Activated naive CD4-positive, alpha-beta T cell treated with anti-CD3 and anti-CD28 coated beads, Interleukin-2, amount 50 U/mL, for 72 hours (primary cell): ENCODE measurements around the gene MCUR1. TPM values are rescaled to one million over a fixed set of nuclear protein-coding genes. Genes with fewer than 3 reads are reported as not detected.

Experiments
- ATAC-seq, 2 donors: fragments of 150-1000 bp; cut with Tn5 transposase; 2 replicates each; pipeline ENCODE4 v1.10.0; 2021; ENCODE audit warnings: mild to moderate bottlenecking in 2 of 2, moderate library complexity in 2 of 2
- DNase-seq, 2 donors: peaks; one replicate each; pipeline ENCODE4 v3.0.0; 2021 to 2022; ENCODE audit warnings: low spot score in 2 of 2
- H3K27ac Mint-ChIP-seq, 2 donors: one replicate each; pipeline ENCODE4 v1.8.0; 2022; ENCODE audit warnings: mild to moderate bottlenecking in 2 of 2, mixed read lengths in 2 of 2
- H3K36me3 Mint-ChIP-seq, 2 donors: one replicate each; pipeline ENCODE4 v1.8.0; 2022; ENCODE audit warnings: mixed read lengths in 2 of 2
- H3K9me3 Mint-ChIP-seq, 2 donors: one replicate each; pipeline ENCODE4 v1.8.0; 2022; ENCODE audit warnings: mixed read lengths in 2 of 2
- total RNA-seq, 2 donors: library from RNA; stranded (reverse); gene quantifications; one replicate each; pipeline ENCODE4 v1.2.3, GENCODE V29; 2022

Gene MCUR1
- total RNA-seq, 2 donors from 2014 or later: 27.4 to 33.0 TPM

DNA sequence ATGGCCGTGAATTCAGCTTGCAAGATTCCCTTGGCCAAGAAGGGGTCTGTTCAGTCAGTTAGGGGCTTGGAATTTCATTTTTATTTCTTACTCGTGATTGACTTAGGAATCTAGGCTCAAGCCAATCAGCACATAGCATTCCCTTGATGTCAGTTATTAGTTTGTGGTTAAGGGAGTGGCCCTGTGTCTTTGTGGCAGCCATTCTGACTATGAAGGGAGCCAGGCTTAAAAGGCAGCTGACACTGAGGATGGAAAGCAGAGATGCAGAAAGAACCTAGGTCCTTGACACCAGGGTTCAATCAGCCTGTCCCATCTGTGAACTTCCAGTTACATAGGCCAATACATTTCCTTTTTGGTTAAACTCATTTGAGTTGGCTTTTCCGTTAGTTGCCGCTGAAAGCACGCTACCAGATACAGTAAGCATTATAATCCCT is 48.1 kb downstream of the MCUR1 start:
- no peak for DNase-seq
- H3K27ac Mint-ChIP-seq: no peak overlapping the region
- H3K9me3 Mint-ChIP-seq: no peaks in the 10 kb centered on the region
- no peak for ATAC-seq
- H3K36me3 Mint-ChIP-seq: peaks cover 0 to 11% of the 10 kb centered on the region in 2 donors

DNA sequence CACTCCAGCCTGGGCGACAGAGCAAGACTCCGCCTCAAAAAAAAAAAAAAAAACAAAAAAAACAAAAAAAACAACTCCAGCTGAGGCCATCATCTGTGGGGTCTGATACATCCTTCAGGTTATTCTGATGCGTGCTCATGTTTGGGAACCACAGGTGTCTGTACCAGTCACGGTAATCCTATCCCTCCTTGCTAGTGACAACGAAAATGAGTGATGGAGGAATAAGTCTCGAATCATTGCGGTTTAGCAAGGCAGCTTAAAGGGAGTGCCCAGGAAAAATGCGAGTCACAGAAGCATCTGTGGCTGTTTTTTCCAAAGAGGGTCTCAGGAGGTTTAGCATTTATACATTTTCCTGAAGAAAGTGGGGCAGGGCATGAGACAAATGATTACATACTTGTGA is 48.8 kb downstream of the MCUR1 start:
- Mint-ChIP-seq H3K27ac (no peak overlapping the region), H3K9me3 (no peaks in the 10 kb centered on the region), H3K36me3 (peaks cover 0 to 12% of the 10 kb centered on the region in 2 donors)
- ATAC-seq: no peak
- no peak for DNase-seq

DNA sequence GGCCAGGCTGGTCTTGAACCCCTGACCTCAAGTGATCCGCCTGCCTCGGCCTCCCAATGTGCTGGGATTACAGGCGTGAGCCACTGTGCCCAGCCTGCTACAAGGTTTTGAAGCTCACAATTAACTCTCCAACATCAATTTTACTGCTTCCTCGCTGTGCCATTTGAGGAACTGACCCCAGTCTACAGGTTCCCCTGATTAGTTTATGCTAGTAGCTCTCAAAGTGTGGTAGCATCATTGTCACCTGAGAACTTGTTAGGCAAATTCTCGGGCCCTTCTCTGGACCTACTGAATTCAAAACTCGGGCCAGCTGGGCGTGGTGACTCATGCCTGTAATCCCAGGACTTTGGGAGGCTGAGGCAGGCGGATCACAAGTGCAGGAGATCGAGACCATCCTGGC is 49.4 kb downstream of the MCUR1 start:
- H3K36me3 Mint-ChIP-seq: peaks cover 0 to 12% of the 10 kb centered on the region in 2 donors
- no peak overlapping the region for H3K27ac Mint-ChIP-seq
- H3K9me3 Mint-ChIP-seq: no peaks in the 10 kb centered on the region

DNA sequence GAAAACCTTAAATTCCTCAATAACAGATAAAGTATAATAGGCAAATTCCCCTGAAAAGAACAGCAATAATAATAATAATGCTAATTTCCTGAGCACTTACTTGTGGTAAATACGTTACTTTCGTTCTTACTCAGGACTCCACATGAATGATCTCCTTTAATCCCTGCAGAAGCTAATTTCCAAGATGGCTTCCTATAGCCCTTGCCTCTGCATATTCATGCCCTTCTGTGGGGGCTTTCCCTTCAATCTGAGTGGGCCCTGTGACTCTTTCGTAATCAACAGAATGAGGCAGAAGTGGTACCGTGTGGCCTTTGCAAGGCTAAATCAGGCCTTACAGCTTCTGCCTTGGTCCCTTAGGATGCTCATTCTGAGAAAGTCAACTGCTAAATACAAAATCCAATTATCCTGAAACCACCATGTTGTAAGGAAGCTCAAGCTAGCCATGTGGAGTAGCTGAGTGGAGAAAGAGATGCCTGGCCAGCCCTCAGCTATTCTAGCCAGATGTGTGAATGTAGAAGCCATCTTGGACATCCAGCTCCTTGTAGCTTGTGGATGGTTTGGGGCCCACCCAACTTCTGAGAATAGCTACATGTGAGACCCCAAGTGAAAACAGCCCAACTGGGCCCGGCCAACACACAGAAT is 50.5 kb downstream of the MCUR1 start:
- Mint-ChIP-seq H3K36me3 (peaks cover 0 to 12% of the 10 kb centered on the region in 2 donors), H3K27ac (peak overlapping the region in 1 of 2 donors; percentile 52), H3K9me3 (peaks cover 0 to 5% of the 10 kb centered on the region in 2 donors)
- peak in 1 of 2 donors; percentile 18 for DNase-seq
- peak; percentile 57 to 73 for ATAC-seq

More for the DNA sequence above, 49.4 kb downstream of the MCUR1 start:
- ATAC-seq (no peak), DNase-seq (no peak)

DNA sequence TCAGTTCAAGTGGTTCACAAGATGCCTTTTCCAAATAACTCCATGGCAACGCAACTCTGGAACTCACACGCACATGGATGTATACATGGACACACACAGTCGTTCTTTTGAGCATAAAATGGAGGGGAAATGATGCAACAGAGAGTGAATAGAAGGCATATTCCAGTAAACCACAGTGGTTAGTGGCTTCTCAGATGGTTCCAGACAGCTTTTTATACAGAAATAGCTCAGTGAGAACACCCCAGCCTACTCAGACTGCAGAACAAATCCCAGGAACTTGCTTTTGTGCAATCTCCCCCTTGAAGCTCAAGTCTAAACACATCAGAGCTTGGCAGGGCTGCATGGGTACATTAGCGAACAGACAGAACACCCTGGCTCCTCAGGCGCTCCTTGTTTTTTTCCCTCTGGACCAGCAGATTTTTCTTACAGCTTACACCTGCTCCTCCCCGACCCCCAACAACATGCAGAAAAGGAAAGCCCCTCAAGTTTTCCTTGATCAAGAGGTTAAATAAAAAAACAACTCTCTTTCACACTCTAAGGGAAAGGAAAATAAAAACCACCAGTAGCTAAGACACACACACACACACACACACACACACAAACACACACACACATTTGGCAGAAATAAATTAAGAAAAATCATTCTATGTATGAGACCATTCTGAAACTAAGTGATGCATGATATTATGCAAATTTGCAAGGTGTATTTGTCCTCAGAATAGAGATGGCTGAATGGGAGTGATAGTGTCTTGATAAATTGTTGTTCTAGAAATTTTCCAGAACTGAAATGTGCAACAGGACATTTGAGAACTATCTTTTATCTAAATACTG is 51.5 kb downstream of the MCUR1 start:
- H3K9me3 Mint-ChIP-seq: peaks cover 0 to 5% of the 10 kb centered on the region in 2 donors
- ATAC-seq (peak; percentile 77 to 88), DNase-seq (peak in 1 of 2 donors; percentile 43)
- H3K27ac Mint-ChIP-seq: peak overlapping the region; percentile 80 to 83
- H3K36me3 Mint-ChIP-seq: peaks cover 0 to 12% of the 10 kb centered on the region in 2 donors

DNA sequence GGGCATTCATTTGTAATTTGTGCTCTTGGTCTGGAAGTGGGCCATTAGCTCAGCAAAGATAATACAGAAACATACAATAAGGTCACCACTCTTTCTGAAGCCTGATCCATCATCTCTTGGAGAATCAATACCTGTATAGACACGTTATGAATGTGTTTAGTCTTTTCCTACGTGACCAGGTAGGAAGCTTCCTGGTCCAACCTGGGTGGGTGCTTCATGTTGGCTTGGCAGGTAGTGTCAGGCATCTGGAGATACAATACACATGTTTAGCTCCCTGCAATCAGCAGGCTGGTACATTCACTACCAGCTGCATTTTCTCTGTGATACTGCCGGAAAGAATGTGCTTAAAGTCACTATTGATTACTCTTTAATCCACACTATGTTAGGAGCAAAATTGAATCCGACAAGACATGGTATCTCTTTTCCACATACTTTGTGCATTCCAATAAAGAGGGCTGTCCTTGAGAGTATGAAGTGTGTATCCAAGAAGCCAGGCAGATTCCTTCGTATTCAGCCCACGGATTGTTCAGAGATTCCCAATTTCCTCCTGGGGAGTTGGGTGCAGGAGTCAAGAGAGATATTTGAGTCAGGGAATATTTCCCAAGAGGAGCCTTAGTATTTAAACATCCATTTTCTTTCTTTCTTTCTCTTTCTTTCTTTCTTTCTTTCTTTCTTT is 52.9 kb downstream of the MCUR1 start:
- DNase-seq: no peak
- Mint-ChIP-seq H3K27ac (peak overlapping the region in 1 of 2 donors; percentile 25), H3K9me3 (peaks cover 0 to 5% of the 10 kb centered on the region in 2 donors), H3K36me3 (peaks cover 0 to 12% of the 10 kb centered on the region in 2 donors)
- no peak for ATAC-seq

DNA sequence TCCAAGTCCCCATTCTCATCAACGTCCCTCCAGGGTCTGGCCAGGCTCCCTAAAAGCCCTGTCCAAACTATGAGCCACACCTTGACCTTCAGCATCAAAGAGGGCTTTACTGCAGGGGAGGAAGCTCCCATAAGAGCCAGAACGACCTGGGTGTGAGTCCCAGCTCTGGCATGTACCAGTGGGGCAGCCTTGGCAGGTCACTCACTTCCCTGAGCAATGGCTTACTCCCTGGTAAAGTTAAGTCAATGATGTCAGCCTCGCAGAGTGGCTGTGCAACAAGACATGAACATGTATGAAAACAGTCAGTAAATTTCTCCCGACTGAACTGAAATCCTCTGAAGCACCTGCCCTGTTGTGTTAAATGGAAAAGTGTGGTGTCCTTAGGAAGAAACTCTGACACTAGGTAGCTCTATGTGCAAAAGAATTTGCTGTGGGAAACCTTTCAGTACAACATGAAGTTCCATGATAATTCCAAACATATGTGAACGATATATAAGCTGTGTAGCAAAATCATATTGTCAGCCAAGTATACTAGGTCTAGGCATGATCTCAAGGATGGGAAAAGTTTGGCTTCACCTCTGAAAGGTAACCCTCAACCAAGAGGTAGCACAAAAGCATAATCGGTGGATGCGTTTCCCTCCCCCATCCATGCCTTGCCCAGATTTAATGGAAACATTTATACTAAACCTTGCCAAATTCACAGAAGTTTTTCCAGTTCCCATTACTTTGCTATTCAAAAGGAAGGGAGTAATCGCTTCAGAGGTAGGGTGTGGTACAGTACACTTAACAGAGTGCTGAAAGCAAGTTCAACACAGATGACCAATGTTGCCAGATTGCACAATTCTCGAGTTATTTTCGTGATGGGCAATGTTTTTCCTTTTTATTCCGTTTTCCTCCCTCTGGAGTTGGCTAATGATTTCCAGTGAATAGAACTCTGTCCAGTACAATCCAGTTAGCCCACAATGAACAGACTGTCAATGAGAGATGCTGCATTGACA is 53.8 kb downstream of the MCUR1 start:
- DNase-seq (no peak), ATAC-seq (no peak)
- peaks cover 0 to 5% of the 10 kb centered on the region in 2 donors for H3K9me3 Mint-ChIP-seq
- peaks cover 0 to 12% of the 10 kb centered on the region in 2 donors for H3K36me3 Mint-ChIP-seq
- peak overlapping the region in 1 of 2 donors; percentile 38 for H3K27ac Mint-ChIP-seq

DNA sequence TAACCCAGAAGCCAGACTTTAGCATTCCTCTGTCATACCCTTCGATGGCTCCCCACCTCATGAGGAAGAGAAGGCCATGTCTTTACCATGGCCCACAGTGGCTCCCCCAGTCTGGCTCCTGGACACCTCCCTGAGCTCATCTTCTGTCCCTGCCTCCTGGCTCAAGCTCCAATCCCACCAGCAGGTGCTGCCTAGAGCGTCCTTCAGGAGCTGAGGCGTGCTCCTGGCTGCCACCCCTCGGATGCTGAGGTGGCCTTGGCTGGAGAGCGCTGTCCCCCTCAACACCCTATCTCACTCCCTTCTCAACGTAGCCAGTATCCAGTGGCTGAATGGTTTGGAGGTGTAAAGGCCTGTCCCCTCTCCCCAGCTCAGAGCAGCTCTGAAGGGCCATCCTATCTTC is 55.3 kb downstream of the MCUR1 start:
- no peak for ATAC-seq
- no peak for DNase-seq
- Mint-ChIP-seq H3K27ac (peak overlapping the region in 1 of 2 donors; percentile 52), H3K36me3 (peaks cover 0 to 11% of the 10 kb centered on the region in 2 donors), H3K9me3 (peaks cover 0 to 5% of the 10 kb centered on the region in 2 donors)

DNA sequence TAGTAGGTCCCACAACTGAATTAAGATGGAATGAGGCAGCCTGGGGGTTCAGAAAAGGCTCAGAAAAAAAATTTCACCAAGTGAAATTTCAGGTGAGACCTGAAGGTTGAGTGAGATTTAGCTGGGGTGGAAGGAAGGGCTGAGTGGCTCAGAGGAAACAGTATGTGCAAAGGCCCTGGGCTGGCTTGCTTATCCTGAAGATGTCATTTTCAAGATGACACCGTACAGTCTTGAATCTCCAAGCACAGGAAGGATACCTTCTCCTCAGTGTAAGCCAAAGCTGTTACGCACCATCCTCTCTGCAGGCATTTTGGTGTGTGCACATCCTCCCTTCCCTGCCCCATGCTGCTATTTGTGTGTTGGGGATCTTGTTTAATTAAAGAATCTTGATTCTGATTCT is 59.7 kb downstream of the MCUR1 start:
- Mint-ChIP-seq H3K27ac (peak overlapping the region in 1 of 2 donors; percentile 30), H3K9me3 (peaks cover 0 to 5% of the 10 kb centered on the region in 2 donors), H3K36me3 (no peaks in the 10 kb centered on the region)
- DNase-seq: no peak
- ATAC-seq: no peak

DNA sequence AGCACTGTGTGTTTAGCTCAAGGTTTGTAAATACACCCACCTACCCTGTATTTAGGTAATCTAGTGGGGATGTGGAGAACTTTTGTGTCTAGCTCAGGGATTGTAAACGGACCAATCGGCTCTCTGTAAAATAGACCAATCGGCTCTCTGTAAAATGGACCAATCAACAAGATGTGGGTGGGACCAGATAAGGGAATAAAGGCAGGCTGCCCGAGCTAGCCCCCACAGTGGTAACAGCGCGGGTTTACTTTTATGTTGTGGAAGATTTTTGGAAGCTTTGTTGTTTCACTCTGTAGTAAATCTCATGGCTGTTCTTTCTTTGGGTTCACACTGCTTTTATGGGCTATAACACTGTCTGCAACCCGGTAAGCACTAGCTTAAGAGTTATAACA is 70.6 kb downstream of the MCUR1 start:
- no peak overlapping the region for H3K27ac Mint-ChIP-seq

DNA sequence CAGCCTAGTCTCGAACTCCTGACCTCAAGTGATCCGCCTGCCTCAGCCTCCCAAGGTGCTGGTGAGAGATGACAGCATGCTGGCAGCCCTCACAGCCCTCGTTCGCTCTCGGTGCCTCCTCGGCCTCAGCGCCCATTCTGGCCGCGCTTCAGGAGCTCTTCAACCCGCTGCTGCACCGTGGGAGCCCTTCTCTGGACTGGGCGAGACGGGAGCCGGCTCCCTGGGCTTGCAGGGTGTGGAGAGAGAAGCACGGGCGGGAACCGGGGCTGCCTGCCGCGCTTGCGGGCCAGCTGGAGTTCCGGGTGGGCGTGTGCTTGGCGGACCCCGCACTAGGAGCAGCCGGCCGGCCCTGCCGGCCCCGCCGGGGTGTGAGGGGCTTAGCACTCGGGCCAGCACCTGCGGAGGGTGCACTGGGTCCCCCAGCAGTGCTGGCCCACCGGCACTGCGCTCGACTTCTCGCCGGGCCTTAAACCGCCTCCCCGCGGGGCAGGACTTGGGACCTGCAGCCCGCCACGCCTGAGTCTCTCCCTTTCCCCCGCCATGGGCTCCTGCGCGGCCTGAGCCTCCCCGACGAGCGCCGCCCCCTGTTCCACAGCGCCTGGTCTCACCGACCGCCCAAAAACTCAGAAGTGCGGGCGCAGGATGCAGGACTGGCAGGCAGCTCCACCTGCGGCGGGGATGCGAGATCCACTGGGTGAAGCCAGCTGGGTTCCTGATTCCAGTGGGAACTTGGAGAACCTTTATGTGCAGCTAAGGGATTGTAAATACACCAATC is 71.2 kb downstream of the MCUR1 start:
- H3K27ac Mint-ChIP-seq: no peak overlapping the region
- H3K9me3 Mint-ChIP-seq: no peaks in the 10 kb centered on the region
- no peak for DNase-seq
- no peak for ATAC-seq
- peaks cover 6 to 9% of the 10 kb centered on the region in 2 donors for H3K36me3 Mint-ChIP-seq

More for the DNA sequence above, 70.6 kb downstream of the MCUR1 start:
- peaks cover 6 to 9% of the 10 kb centered on the region in 2 donors for H3K36me3 Mint-ChIP-seq
- DNase-seq: no peak
- ATAC-seq: no peak
- no peaks in the 10 kb centered on the region for H3K9me3 Mint-ChIP-seq

DNA sequence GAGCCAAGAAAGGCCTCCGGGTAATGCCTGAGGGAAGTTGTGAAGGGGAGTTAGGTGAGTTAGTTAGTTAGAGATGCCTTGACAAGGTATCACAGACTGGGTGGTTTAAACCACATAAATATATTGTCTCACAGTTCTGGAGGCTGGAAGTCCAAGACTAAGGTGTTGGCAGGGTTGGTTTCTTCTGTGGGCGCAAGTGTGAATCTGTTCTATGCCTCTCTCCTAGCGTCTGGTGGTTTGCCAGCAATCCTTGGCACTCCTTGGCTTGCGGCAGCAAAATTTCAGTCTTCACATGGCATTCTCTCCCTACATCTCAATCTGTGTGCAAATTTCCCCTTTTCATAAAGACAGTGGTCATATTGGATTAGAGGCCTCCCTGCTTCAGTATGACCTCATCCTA is 73.0 kb downstream of the MCUR1 start:
- H3K9me3 Mint-ChIP-seq: no peaks in the 10 kb centered on the region

More for the DNA sequence above, 73.0 kb downstream of the MCUR1 start:
- no peak for ATAC-seq
- H3K27ac Mint-ChIP-seq: no peak overlapping the region
- no peak for DNase-seq
- H3K36me3 Mint-ChIP-seq: no peaks in the 10 kb centered on the region
